Right ventricle myocardium superior (tissue), 1 donor: ENCODE results near the gene HIC1. TPM values are rescaled to one million over a fixed set of nuclear protein-coding genes. Genes with fewer than 3 reads are reported as not detected.
A peak's percentile ranks its signal among the peaks of the same experiment; 100 is the strongest.

Experiments
- ATAC-seq: fragments of 200-7000 bp; cut with Tn5 transposase; one replicate; pipeline ENCODE4 v1.9.1; 2020; ENCODE audit warnings: mild to moderate bottlenecking; ENCODE audit not compliant: poor library complexity
- DNase-seq: peaks from one replicate; pipeline ENCODE4 v3.0.0-alpha.2; 2020
- intact Hi-C: fragments of 100-400 bp; cut with DNase I; formaldehyde crosslinking; loops from one replicate; pipeline ENCODE4 v1.11.2; 2022
- total RNA-seq: library from RNA; stranded (reverse); fragmentation: NEBNext Ultra II Directional; extraction: Animal tissue kit (Norgen Biotek cat#: 25700); gene quantifications from one replicate; pipeline ENCODE4 v1.2.1, GENCODE V29; 2021
- donor health status: DM: no; HTN: yes; CAD: no; lungs with severe emphysema.

Gene HIC1
- total RNA-seq, 1 donor from 2014 or later, result 19.3 TPM

GRCh38 chr17:2023692-2024571, 31.0 kb upstream of the HIC1 start:
- ATAC-seq (peak; percentile 22), DNase-seq (no peak)
- intact Hi-C loops, result no loop called here

GRCh38 chr17:2024572-2025219, 30.2 kb upstream of the HIC1 start:
- intact Hi-C loops, result no loop called here
- peak; percentile 16 for ATAC-seq
- no peak for DNase-seq

GRCh38 chr17:2025220-2025621, 29.7 kb upstream of the HIC1 start, which contains the start of gene RTN4RL1:
Gene RTN4RL1, minus strand, starts transcription at chr17:2025334. Its CDS starts 469 bp downstream, at chr17:2024865.
- DNase-seq, result peak; percentile 86
- intact Hi-C loops, result no loop called here
- peak; percentile 69 for ATAC-seq

GRCh38 chr17:2025622-2026309, 29.1 kb upstream of the HIC1 start:
- intact Hi-C loops, result loop anchor here (2.0 kb wide), 1 partner anchor 117 kb away; no protein-coding TSS in a partner anchor
- DNase-seq (peak; percentile 85), ATAC-seq (peak; percentile 69)

- intact Hi-C loops, result loop anchor here (2.0 kb wide), 1 partner anchor 119 kb away; no protein-coding TSS in a partner anchor
- DNase-seq (no peak), ATAC-seq (no peak)
These were observed 27.2 kb upstream of the HIC1 start for GRCh38 chr17:2027528-2028233.

- intact Hi-C loops, result no loop called here
- ATAC-seq, result no peak
- DNase-seq, result no peak
These were observed 26.7 kb upstream of the HIC1 start for GRCh38 chr17:2028234-2028614.

- DNase-seq (no peak), ATAC-seq (no peak)
- intact Hi-C loops, result no loop called here
These were observed 26.2 kb upstream of the HIC1 start for GRCh38 chr17:2028737-2029136.

- DNase-seq (peak; percentile 93), ATAC-seq (peak; percentile 89)
- intact Hi-C loops, result no loop called here
These were observed 24.8 kb upstream of the HIC1 start, which contains the start of gene DPH1 for GRCh38 chr17:2029911-2030778. Gene DPH1, plus strand, starts transcription at chr17:2030153. Its CDS starts 17 bp downstream, at chr17:2030170.

GRCh38 chr17:2030779-2031163, 24.1 kb upstream of the HIC1 start:
- intact Hi-C loops, result no loop called here
- DNase-seq (no peak), ATAC-seq (no peak)

- ATAC-seq (no peak), DNase-seq (no peak)
- intact Hi-C loops, result no loop called here
These were observed 21.8 kb upstream of the HIC1 start for GRCh38 chr17:2033153-2033552.

GRCh38 chr17:2034157-2034556, 20.7 kb upstream of the HIC1 start:
- ATAC-seq, result no peak
- no peak for DNase-seq
- intact Hi-C loops, result no loop called here

- intact Hi-C loops, result no loop called here
- no peak for DNase-seq
- ATAC-seq, result no peak
These were observed 19.9 kb upstream of the HIC1 start for GRCh38 chr17:2034806-2035540.

- intact Hi-C loops, result no loop called here
- no peak for ATAC-seq
- DNase-seq, result no peak
These were observed 19.1 kb upstream of the HIC1 start for GRCh38 chr17:2035541-2036488.

- ATAC-seq (no peak), DNase-seq (no peak)
- intact Hi-C loops, result no loop called here
These were observed 17.7 kb upstream of the HIC1 start for GRCh38 chr17:2037155-2037554.

- intact Hi-C loops, result loop anchor here (10.0 kb wide), 1 partner anchor 376 kb away; no protein-coding TSS in a partner anchor
- no peak for DNase-seq
- no peak for ATAC-seq
These were observed 14.6 kb upstream of the HIC1 start for GRCh38 chr17:2040219-2040827.
